NCI-H748 (cell line): ENCODE measurements around the gene TESK2.
"Not testable (repeated sequence)": the region's sequence is repeated elsewhere in the genome, so short reads cannot be mapped to it uniquely, and the experiment has no call there.

Experiments
- DNase-seq: peaks from one replicate; lab custom pipeline; 2025; ENCODE audit not compliant: unreplicated experiment; lab: John Stamatoyannopoulos, UW

Gene TESK2

GRCh38 chr1:45414746-45415145 lies 76.2 kb downstream of the TESK2 start:
- no peak for DNase-seq

- no peak for DNase-seq
Measured at GRCh38 chr1:45412899-45413298, 78.1 kb downstream of the TESK2 start.

GRCh38 chr1:45411510-45411899 lies 79.5 kb downstream of the TESK2 start:
- DNase-seq, result no peak

- no peak for DNase-seq
Measured at GRCh38 chr1:45410850-45411509, 80.0 kb downstream of the TESK2 start.

- no peak for DNase-seq
Measured at GRCh38 chr1:45409276-45409675, 81.7 kb downstream of the TESK2 start.

- no peak for DNase-seq
Measured at GRCh38 chr1:45407629-45408287, 83.2 kb downstream of the TESK2 start.

GRCh38 chr1:45405636-45406035 lies 85.3 kb downstream of the TESK2 start:
- DNase-seq, result no peak

- no peak for DNase-seq
Measured at GRCh38 chr1:45403718-45404117, 87.2 kb downstream of the TESK2 start.

GRCh38 chr1:45403298-45403697 lies 87.7 kb downstream of the TESK2 start:
- no peak for DNase-seq

GRCh38 chr1:45401524-45401923 lies 89.4 kb downstream of the TESK2 start:
- no peak for DNase-seq

GRCh38 chr1:45400049-45400448 lies 90.9 kb downstream of the TESK2 start:
- DNase-seq, result no peak

- DNase-seq, result no peak
Measured at GRCh38 chr1:45397285-45397684, 93.7 kb downstream of the TESK2 start.

GRCh38 chr1:45395582-45395981 lies 95.4 kb downstream of the TESK2 start:
- DNase-seq, result no peak

GRCh38 chr1:45395051-45395450 lies 95.9 kb downstream of the TESK2 start:
- DNase-seq, result no peak

GRCh38 chr1:45394342-45394741 lies 96.6 kb downstream of the TESK2 start:
- no peak for DNase-seq

GRCh38 chr1:45393718-45394302 lies 97.2 kb downstream of the TESK2 start:
- DNase-seq, result no peak

- DNase-seq, result no peak
Measured at GRCh38 chr1:45386219-45386618, 104.7 kb downstream of the TESK2 start.

- peak; percentile 53 for DNase-seq
Measured at GRCh38 chr1:45385302-45385701, 105.7 kb downstream of the TESK2 start.

GRCh38 chr1:45384213-45384612 lies 106.8 kb downstream of the TESK2 start:
- not testable (repeated sequence) for DNase-seq

- no peak for DNase-seq
Measured at GRCh38 chr1:45383191-45383590, 107.8 kb downstream of the TESK2 start.

GRCh38 chr1:45381243-45381642 lies 109.7 kb downstream of the TESK2 start:
- DNase-seq, result no peak

- DNase-seq, result no peak
Measured at GRCh38 chr1:45380730-45381129, 110.2 kb downstream of the TESK2 start.
